Heart left ventricle (tissue), 16 donors: ENCODE results near the gene PRDM16. TPM values are rescaled to one million over a fixed set of nuclear protein-coding genes. Genes with fewer than 3 reads are reported as not detected.
"Not testable (repeated sequence)": the region's sequence is repeated elsewhere in the genome, so short reads cannot be mapped to it uniquely, and the experiment has no call there.

Source experiments
- ATAC-seq, 4 donors: fragments of 200-7000 bp; cut with Tn5 transposase; one replicate each; pipeline ENCODE4 v1.9.1; 2020 to 2022; ENCODE audit warnings: moderate library complexity in 4 of 4, mild to moderate bottlenecking in 3 of 4, moderate number of reproducible peaks in 1 of 4
- DNase-seq, 5 donors: peaks; one replicate each; pipeline ENCODE4 v3.0.0-alpha.2; 2020
- H3K27ac ChIP-seq, 12 donors: fragments of 200-600 bp; sonication (generic) in 4 of 12; one replicate each; pipeline versions ENCODE4 v1.5.0 to v1.8.0; 2016 to 2022; ENCODE audit warnings: mild to moderate bottlenecking in 2 of 12
- H3K27me3 ChIP-seq, 9 donors: fragments of 200-600 bp; sonication (generic) in 2 of 9; one replicate each; pipeline versions ENCODE4 v1.5.1 to v1.8.0; 2016 to 2022; ENCODE audit warnings: mild to moderate bottlenecking in 3 of 9
- H3K36me3 ChIP-seq, 9 donors: fragments of 200-600 bp; sonication (generic) in 2 of 9; one replicate each; pipeline versions ENCODE4 v1.5.0 to v1.8.0; 2018 to 2022; ENCODE audit warnings: mild to moderate bottlenecking in 2 of 9
- H3K4me1 ChIP-seq, 12 donors: fragments of 200-600 bp; sonication (generic) in 4 of 12; one replicate each; pipeline versions ENCODE4 v1.5.0 to v1.8.0; 2016 to 2022; ENCODE audit warnings: mild to moderate bottlenecking in 3 of 12
- H3K4me3 ChIP-seq, 12 donors: fragments of 200-600 bp; sonication (generic) in 4 of 12; one replicate each; pipeline versions ENCODE4 v1.5.0 to v1.8.0; 2017 to 2022; ENCODE audit warnings: mild to moderate bottlenecking in 9 of 12, moderate library complexity in 4 of 12
- H3K9me3 ChIP-seq, 12 donors: fragments of 200-600 bp; sonication (generic) in 4 of 12; one replicate each; pipeline versions ENCODE4 v1.5.0 to v1.8.0; 2016 to 2022; ENCODE audit warnings: mild to moderate bottlenecking in 1 of 12
- CTCF ChIP-seq, 12 donors: fragments of 200-600 bp; sonication (generic) in 4 of 12; IDR thresholded peaks; one replicate each; pipeline versions ENCODE4 v1.5.0 to v1.8.0; 2018 to 2022; ENCODE audit warnings: antibody characterized with exemption in 12 of 12, mild to moderate bottlenecking in 5 of 12
- POLR2A ChIP-seq, 2 donors: fragments of 450-650 bp; IDR thresholded peaks; one replicate each; pipeline ENCODE4 v1.6.1; 2017; ENCODE audit warnings: antibody characterized with exemption in 2 of 2, mild to moderate bottlenecking in 2 of 2, moderate library complexity in 2 of 2
- WGBS, 4 donors: extraction: QIAGEN DNeasy Blood & Tissue Kit in 2 of 4; methylation state at CpG; one replicate each; pipeline versions ENCODE4 v1.1.5 to v1.1.7; 2013 to 2018; 5-methylcytosine and 5-hydroxymethylcytosine counted together
- intact Hi-C, 10 donors: fragments of 100-400 bp; cut with DNase I; formaldehyde crosslinking; loops; one replicate each; pipeline versions ENCODE4 v1.11.1 to v1.14.2; 2022
- polyA plus RNA-seq, 2 donors: library from polyadenylated mRNA; stranded (reverse); fragments of 200-250 nt; gene quantifications; one replicate each; pipeline ENCODE4 v1.2.3, GENCODE V29; 2013
- total RNA-seq, 9 donors: library from RNA; depleted of rRNA in 2 of 9; stranded (reverse); fragments of >200 nt in 2 of 9; fragmentation: NEBNext Ultra II Directional in 3 of 9; extraction: Animal tissue kit (Norgen Biotek cat#: 25700) in 3 of 9; gene quantifications; one replicate each; pipeline versions ENCODE4 v1.1.0 to v1.2.4, GENCODE V29; 2016 to 2023
- donor health status: ischemic (EF 13 %, LVEDD 7.1; RV severe dilation, severe dysfunction).
- donor health status: healthy with polysubstance abuse.
- donor health status: DM: no; HTN: yes; CAD: no.
- donor health status: DM: no; HTN: no; CAD: no.
- donor health status: ischemic (EF 25% LVEDD 6.9; RV normal size, moderate dysfunction).
- donor health status: ischemic (EF 25% LVEDD 5.7; RV mildly dilated, moderate dysfunction).
- donor health status: healthy.
- donor health status: DM: yes; HTN: yes; CAD: no.
- donor health status: ischemic (EF 35%, LVEDD 5.7; RV mildly dilated, moderate dysfunction).
- donor health status: nonischemic (EF 11% LVEDD 7.7; RV severe dilation, severe dysfunction).
- donor health status: DM: yes; HTN: yes; CAD: no.
- donor health status: PGD.
- donor health status: ischemic (EF 29% LVEDD 5.4; RV normal size, mild dysfunction).
- donor health status: nonischemic (EF 23%, LVEDD 6.1; RV moderate dilation, normal function).

PRDM16 gene
- total and polyA plus RNA-seq, 11 donors: 6.0 to 22.7 (median 14.0) TPM

- Histone ChIP-seq H3K4me1 (peaks cover 0 to 28% (median 4%) of the 10 kb centered on the region in 12 donors), H3K27ac (peak overlapping the region in 8 of 12 donors; percentile 31 to 61 (median 58)), H3K4me3 (peak overlapping the region in 3 of 12 donors; percentile 16 to 25 (median 20)), H3K36me3 (no peaks in the 10 kb centered on the region), H3K9me3 (no peaks in the 10 kb centered on the region), H3K27me3 (peaks cover 0 to 13% (median 0%) of the 10 kb centered on the region in 9 donors)
- WGBS, 4 donors: 1 to 15% (median 9%) methylated on average over 8 to 22 of the region's 22 CpGs
- TF ChIP-seq CTCF (IDR thresholded peaks at IDR 0.05): peak; percentile 43 to 83 (median 75)
- TF ChIP-seq POLR2A (IDR thresholded peaks at IDR 0.05): no peak
- intact Hi-C loops: loop anchor here in 9 of 10 donors (1.0 to 10.0 kb wide), 15 partner anchors 87 to 272 kb away; partner anchors contain the start of gene PRDM16 (in 1 of the 9)
- peak in 4 of 5 donors; percentile 44 to 58 (median 55) for DNase-seq
- peak; percentile 58 to 82 (median 73) for ATAC-seq
Observed at GRCh38 chr1:3283849-3284248, 214.8 kb downstream of the PRDM16 start.

GRCh38 chr1:3284691-3285090 is 215.7 kb downstream of the PRDM16 start:
- WGBS, 4 donors: 70 to 89% (median 78%) methylated on average over 7 to 15 of the region's 15 CpGs
- H3K36me3 ChIP-seq: no peaks in the 10 kb centered on the region
- no peak for TF ChIP-seq CTCF (IDR thresholded peaks at IDR 0.05)
- no peak for TF ChIP-seq POLR2A (IDR thresholded peaks at IDR 0.05)
- no peak for ATAC-seq
- H3K27me3 ChIP-seq: peaks cover 0 to 13% (median 0%) of the 10 kb centered on the region in 9 donors
- H3K4me1 ChIP-seq: peaks cover 0 to 28% (median 4%) of the 10 kb centered on the region in 12 donors
- intact Hi-C loops: loop anchor here in 8 of 10 donors (2.0 to 10.0 kb wide), 12 partner anchors 87 to 272 kb away; no protein-coding TSS in a partner anchor
- no peak overlapping the region for H3K27ac ChIP-seq
- DNase-seq: no peak
- H3K9me3 ChIP-seq: no peaks in the 10 kb centered on the region
- H3K4me3 ChIP-seq: no peak overlapping the region

- no peaks in the 10 kb centered on the region for H3K36me3 ChIP-seq
- ATAC-seq: no peak
- H3K4me3 ChIP-seq: no peak overlapping the region
- intact Hi-C loops: loop anchor here in 7 of 10 donors (2.0 to 10.0 kb wide), 7 partner anchors 110 to 272 kb away; no protein-coding TSS in a partner anchor
- WGBS, 4 donors: 70 to 78% (median 76%) methylated on average over 17 to 19 of the region's 19 CpGs
- no peak for TF ChIP-seq CTCF (IDR thresholded peaks at IDR 0.05)
- H3K4me1 ChIP-seq: peaks cover 0 to 28% (median 4%) of the 10 kb centered on the region in 12 donors
- H3K27me3 ChIP-seq: peaks cover 0 to 13% (median 0%) of the 10 kb centered on the region in 9 donors
- DNase-seq: no peak
- H3K27ac ChIP-seq: no peak overlapping the region
- no peaks in the 10 kb centered on the region for H3K9me3 ChIP-seq
Observed at GRCh38 chr1:3285106-3285740, 216.2 kb downstream of the PRDM16 start.

GRCh38 chr1:3287095-3287494 is 218.1 kb downstream of the PRDM16 start:
- WGBS, 4 donors: 88 to 97% (median 93%) methylated on average over 14 to 29 of the region's 33 CpGs
- intact Hi-C loops: loop anchor here in 5 of 10 donors (10.0 kb wide), 4 partner anchors 112 to 272 kb away; no protein-coding TSS in a partner anchor
- H3K27ac ChIP-seq, H3K36me3 ChIP-seq, H3K9me3 ChIP-seq, ATAC-seq, DNase-seq, H3K4me3 ChIP-seq: not testable (repeated sequence)
- peaks cover 0 to 13% (median 0%) of the 10 kb centered on the region in 9 donors for H3K27me3 ChIP-seq
- peaks cover 0 to 35% (median 10%) of the 10 kb centered on the region in 12 donors for H3K4me1 ChIP-seq
